Renal cortical epithelial cell (primary cell): Measurements from ENCODE around the gene ATP13A3. TPM values are rescaled to one million over a fixed set of nuclear protein-coding genes. Genes with fewer than 3 reads are reported as not detected.
A peak's percentile ranks its signal among the peaks of the same experiment; 100 is the strongest.

Experiments used
- DNase-seq: peaks from one replicate; pipeline ENCODE4 v3.0.0-alpha.2; 2011; ENCODE audit warnings: low read depth
- total RNA-seq: library from RNA; depleted of rRNA; stranded (reverse); fragments of >200 nt; gene quantifications from 2 replicates; pipeline ENCODE4 v1.2.3, GENCODE V29; 2014

Gene ATP13A3
- total RNA-seq, 1 donor from 2014 or later, result 600 TPM

- DNase-seq, result peak; percentile 7
These were observed 117.1 kb downstream of the ATP13A3 start, which contains the start of gene LRRC15 for GRCh38 chr3:194369522-194370279. Gene LRRC15 (minus strand): TSS chr3:194369743. CDS start chr3:194361043, 8,700 bp downstream.

GRCh38 chr3:194368918-194369317, 117.9 kb downstream of the ATP13A3 start:
- DNase-seq, result no peak

- DNase-seq, result no peak
These were observed 118.6 kb downstream of the ATP13A3 start for GRCh38 chr3:194367992-194368841.

DNA sequence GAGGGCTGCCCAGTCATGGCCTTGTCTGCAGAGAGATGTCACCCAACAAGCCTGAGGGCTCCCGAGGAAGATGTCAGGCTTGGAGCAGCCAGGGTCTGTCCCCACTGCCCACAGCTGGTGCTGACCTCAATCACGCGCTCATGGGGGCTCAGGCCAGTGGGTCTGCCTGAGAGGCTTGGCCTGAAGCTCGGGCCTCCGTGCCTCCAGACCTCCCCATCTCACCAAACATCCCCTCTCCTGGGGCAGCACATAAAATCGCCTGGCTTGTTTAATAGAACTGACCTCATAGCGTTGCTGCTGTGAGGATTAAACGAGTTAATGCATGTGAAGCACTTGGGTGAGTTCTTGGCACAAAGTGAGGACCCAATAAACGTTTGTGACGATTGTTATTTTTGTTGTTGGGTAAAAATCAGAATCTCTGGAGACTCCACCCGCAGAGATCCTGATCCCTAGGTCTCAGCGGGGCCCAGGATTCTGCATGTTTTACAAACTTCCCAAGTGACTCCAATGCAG, 120.8 kb downstream of the ATP13A3 start:
- no peak for DNase-seq

- DNase-seq, result no peak
These were observed 121.3 kb downstream of the ATP13A3 start for GRCh38 chr3:194365526-194365925.

- DNase-seq, result no peak
These were observed 122.0 kb downstream of the ATP13A3 start for GRCh38 chr3:194364652-194365434.

GRCh38 chr3:194364314-194364651, 122.5 kb downstream of the ATP13A3 start:
- DNase-seq, result no peak

GRCh38 chr3:194360568-194360967, 126.2 kb downstream of the ATP13A3 start:
- no peak for DNase-seq

- DNase-seq, result no peak
These were observed 129.1 kb downstream of the ATP13A3 start for GRCh38 chr3:194357681-194358080.

- no peak for DNase-seq
These were observed 131.4 kb downstream of the ATP13A3 start for GRCh38 chr3:194355379-194355778.

DNA sequence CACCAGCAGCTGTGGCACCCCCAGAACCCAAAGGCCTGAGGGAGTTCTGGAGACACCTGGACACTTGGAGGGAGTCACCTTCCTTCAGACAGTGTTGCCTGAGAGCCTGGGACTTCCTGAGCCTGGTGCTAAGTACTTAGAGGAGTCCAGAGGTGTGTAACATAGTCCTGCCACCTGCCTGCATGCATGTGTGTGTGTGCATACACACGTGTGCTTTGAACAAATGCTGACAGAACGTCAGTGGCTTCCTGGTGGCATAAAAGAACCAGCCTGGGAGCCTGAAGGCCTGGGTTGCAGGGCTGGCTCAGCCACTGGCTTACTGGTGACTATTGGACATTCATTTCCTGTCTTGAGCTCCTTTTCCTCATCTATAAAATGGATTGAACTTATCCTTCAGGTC, 132.5 kb downstream of the ATP13A3 start:
- no peak for DNase-seq

Other genes with a start within 250 kb of the ATP13A3 start
- gene CPN2, start 135.7 kb downstream of the ATP13A3 start, total RNA-seq, result 0.05 TPM in 1 of 2 replicates, not detected in the other
- not detected in 2 replicates for gene LRRC15, start 117.3 kb downstream of the ATP13A3 start, total RNA-seq
- gene GP5, start 87.7 kb downstream of the ATP13A3 start, total RNA-seq, result under 0.01 and 0.10 TPM in 2 replicates
- 14.9 and 20.7 TPM in 2 replicates for gene TMEM44, start 146.4 kb upstream of the ATP13A3 start, total RNA-seq
- 33.5 and 37.3 TPM in 2 replicates for gene LSG1, start 185.2 kb upstream of the ATP13A3 start, total RNA-seq
- 0.17 and 0.30 TPM in 2 replicates for gene FAM43A, start 198.9 kb upstream of the ATP13A3 start, total RNA-seq